Suprapubic skin (tissue), 4 donors: ENCODE results near the gene WLS. TPM values are rescaled to one million over a fixed set of nuclear protein-coding genes. Genes with fewer than 3 reads are reported as not detected.

ENCODE experiments used
- DNase-seq, 2 donors: peaks; one replicate each; pipeline ENCODE4 v3.0.0-alpha.2; 2019; ENCODE audit warnings: low spot score in 2 of 2
- H3K27ac ChIP-seq: fragments of 200-600 bp; sonication (generic); one replicate; pipeline ENCODE4 v1.5.1; 2019
- H3K27me3 ChIP-seq: fragments of 200-600 bp; sonication (generic); one replicate; pipeline ENCODE4 v1.5.1; 2019
- H3K36me3 ChIP-seq: fragments of 200-600 bp; sonication (generic); one replicate; pipeline ENCODE4 v1.5.1; 2019
- H3K4me1 ChIP-seq: fragments of 200-600 bp; sonication (generic); one replicate; pipeline ENCODE4 v1.5.1; 2019
- H3K4me3 ChIP-seq: fragments of 200-600 bp; sonication (generic); one replicate; pipeline ENCODE4 v1.5.1; 2019; ENCODE audit warnings: mild to moderate bottlenecking
- H3K9me3 ChIP-seq: fragments of 200-600 bp; sonication (generic); one replicate; pipeline ENCODE4 v1.5.1; 2019
- EP300 ChIP-seq: sonication (generic); formaldehyde crosslinking; IDR thresholded peaks from one replicate; pipeline ENCODE4 v1.6.1; 2017; ENCODE audit warnings: antibody characterized with exemption
- POLR2A ChIP-seq, 2 donors: fragments of 450-650 bp; IDR thresholded peaks; one replicate each; pipeline ENCODE4 v1.6.1; 2017; ENCODE audit warnings: antibody characterized with exemption in 2 of 2, mild to moderate bottlenecking in 2 of 2, moderate library complexity in 2 of 2
- POLR2AphosphoS5 ChIP-seq, 3 donors: sonication (generic); formaldehyde crosslinking; IDR thresholded peaks; one replicate each; pipeline ENCODE4 v1.6.1; 2017; ENCODE audit warnings: antibody characterized with exemption in 3 of 3
- WGBS: methylation state at CpG from one replicate; pipeline ENCODE4 v1.1.5; 2018; 5-methylcytosine and 5-hydroxymethylcytosine counted together
- total RNA-seq, 4 donors: library from RNA; depleted of rRNA; stranded (reverse); fragments of >200 nt; gene quantifications; one replicate each; pipeline ENCODE4 v1.1.0, GENCODE V29; 2016
- TF ChIP-seq, protein P1 (sequence below), 2 donors: fragments of 200-600 bp in 1 of 2; fragments of 450-650 bp in 1 of 2; sonication (generic) in 1 of 2; IDR thresholded peaks; one replicate each; pipeline ENCODE4 v1.5.1; 2016 to 2019; ENCODE audit warnings: antibody characterized with exemption in 2 of 2, mild to moderate bottlenecking in 1 of 2, moderate library complexity in 1 of 2

The WLS gene
- total RNA-seq, 4 donors from 2014 or later = 62.3 to 75.0 (median 70.0) TPM

DNA sequence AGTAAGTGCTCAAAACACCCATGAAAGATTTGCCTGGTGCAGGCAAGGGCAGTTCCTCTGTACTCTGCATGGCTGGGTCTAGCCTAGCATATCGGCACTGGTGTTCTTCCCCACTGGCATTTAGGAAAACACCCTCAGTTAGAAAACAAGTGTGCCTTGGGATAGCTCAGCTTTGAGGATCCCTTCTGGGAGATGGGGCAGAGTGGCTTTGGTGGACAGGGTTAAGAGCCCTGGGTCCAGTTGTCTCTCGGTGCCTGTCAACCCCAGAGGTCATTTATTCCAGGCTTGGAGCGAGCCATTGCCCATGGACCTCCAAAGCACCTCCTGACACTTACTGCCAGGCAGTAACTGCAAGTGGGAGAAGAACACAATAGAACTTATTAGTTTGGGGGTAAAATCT is 101.1 kb downstream of the WLS start:
- TF ChIP-seq EP300 (no peak), POLR2A (IDR thresholded peaks at IDR 0.05) (no peak), POLR2AphosphoS5 (IDR thresholded peaks at IDR 0.05) (no peak)
- TF ChIP-seq, protein P1, sequence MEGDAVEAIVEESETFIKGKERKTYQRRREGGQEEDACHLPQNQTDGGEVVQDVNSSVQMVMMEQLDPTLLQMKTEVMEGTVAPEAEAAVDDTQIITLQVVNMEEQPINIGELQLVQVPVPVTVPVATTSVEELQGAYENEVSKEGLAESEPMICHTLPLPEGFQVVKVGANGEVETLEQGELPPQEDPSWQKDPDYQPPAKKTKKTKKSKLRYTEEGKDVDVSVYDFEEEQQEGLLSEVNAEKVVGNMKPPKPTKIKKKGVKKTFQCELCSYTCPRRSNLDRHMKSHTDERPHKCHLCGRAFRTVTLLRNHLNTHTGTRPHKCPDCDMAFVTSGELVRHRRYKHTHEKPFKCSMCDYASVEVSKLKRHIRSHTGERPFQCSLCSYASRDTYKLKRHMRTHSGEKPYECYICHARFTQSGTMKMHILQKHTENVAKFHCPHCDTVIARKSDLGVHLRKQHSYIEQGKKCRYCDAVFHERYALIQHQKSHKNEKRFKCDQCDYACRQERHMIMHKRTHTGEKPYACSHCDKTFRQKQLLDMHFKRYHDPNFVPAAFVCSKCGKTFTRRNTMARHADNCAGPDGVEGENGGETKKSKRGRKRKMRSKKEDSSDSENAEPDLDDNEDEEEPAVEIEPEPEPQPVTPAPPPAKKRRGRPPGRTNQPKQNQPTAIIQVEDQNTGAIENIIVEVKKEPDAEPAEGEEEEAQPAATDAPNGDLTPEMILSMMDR (IDR thresholded peaks at IDR 0.05) = no peak
- Histone ChIP-seq H3K27me3 (no peaks in the 10 kb centered on the region), H3K9me3 (no peaks in the 10 kb centered on the region), H3K4me1 (peaks cover 6% of the 10 kb centered on the region), H3K27ac (no peak overlapping the region), H3K36me3 (peaks cover 64% of the 10 kb centered on the region), H3K4me3 (no peak overlapping the region)
- 62% methylated on average over 2 of the region's 3 CpGs for WGBS
- DNase-seq = no peak

DNA sequence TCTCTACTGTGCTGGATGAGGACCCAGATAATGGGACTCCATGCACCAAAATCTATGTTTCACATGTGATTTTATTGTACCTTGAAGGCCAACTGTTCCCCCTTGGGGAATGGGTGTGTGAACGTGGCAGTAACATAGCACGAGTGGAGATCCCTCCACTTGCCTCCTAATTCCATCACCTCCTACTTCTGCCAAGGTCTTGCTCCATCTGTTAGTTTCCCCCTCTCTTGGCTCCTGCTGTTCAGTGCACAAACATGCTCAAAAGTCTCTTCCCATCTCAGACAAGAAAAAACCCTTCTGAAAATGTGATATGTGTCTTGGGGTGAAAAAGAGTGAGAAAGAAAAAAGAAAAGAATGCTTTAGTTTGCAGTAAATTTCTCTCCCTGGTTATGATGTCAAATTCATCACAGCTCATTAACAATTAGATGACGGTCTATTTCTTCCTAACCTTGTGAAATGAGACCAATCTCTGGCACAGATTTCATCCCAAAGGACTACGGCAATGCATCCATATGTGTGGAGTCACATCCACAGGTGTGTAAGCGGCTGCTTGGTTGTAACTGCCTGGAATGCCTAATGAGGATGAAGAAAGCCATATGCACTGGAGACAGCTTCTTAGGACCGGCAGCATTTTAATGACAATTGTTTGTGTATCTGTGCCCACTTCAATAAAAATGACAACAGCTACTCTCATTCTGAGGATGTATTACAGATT is 102.6 kb downstream of the WLS start:
- Histone ChIP-seq H3K9me3 (no peaks in the 10 kb centered on the region), H3K4me3 (no peak overlapping the region), H3K36me3 (peaks cover 61% of the 10 kb centered on the region), H3K27me3 (no peaks in the 10 kb centered on the region), H3K4me1 (peaks cover 6% of the 10 kb centered on the region), H3K27ac (no peak overlapping the region)
- TF ChIP-seq POLR2A (IDR thresholded peaks at IDR 0.05) (no peak), EP300 (no peak), POLR2AphosphoS5 (IDR thresholded peaks at IDR 0.05) (no peak)
- TF ChIP-seq, protein P1 (IDR thresholded peaks at IDR 0.05) = no peak
- WGBS = 66% methylated on average over 6 of the region's 6 CpGs
- DNase-seq = no peak

DNA sequence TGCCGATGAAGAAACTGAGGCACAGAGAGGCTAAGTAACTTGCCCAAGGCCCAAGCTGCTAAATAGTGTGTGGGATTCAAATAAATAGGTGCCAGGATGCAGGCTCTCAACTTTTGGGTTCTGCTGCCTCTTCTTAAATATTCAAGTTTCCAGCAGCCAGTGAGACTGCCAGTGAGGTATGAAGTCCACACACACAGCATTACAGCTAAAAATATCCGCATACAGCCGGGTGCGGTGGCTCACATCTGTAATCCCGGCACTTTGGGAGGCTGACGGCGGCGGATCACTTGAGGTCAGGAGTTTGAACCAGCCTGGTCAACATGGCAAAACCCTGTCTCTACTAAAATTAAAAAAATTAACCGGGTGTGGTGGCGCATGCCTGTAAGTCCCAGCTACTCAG is 103.5 kb downstream of the WLS start:
- Histone ChIP-seq H3K27me3 (no peaks in the 10 kb centered on the region), H3K4me3 (no peak overlapping the region), H3K27ac (no peak overlapping the region), H3K36me3 (peaks cover 61% of the 10 kb centered on the region), H3K9me3 (no peaks in the 10 kb centered on the region), H3K4me1 (peaks cover 6% of the 10 kb centered on the region)
- DNase-seq = no peak
- TF ChIP-seq EP300 (no peak), POLR2AphosphoS5 (IDR thresholded peaks at IDR 0.05) (no peak)
- TF ChIP-seq, protein P1 (IDR thresholded peaks at IDR 0.05) = no peak
- WGBS = 76% methylated on average over 10 of the region's 10 CpGs

DNA sequence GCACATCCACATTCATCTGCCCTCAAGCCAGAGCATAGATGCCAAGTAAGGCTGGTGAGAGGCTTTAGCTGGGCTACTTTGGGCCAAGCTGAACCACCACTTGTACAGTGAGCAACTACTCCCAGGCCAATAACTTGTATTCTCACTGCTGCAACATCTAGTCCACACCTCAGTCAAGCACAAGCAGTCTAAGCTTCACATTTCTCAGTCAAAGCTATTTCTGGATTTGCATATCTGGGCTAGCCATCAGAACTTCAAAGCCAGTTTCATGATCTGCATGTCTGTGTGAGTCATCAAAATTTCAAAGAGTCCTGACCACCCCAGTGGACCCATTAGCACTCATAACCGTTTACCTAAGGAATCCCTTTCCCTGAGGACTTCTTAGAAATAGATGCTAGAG is 104.2 kb downstream of the WLS start:
- H3K4me1 ChIP-seq = peaks cover 6% of the 10 kb centered on the region
- H3K27me3 ChIP-seq = no peaks in the 10 kb centered on the region
- TF ChIP-seq, protein P1 (IDR thresholded peaks at IDR 0.05) = no peak
- no peak for TF ChIP-seq EP300
- no peak for TF ChIP-seq POLR2A (IDR thresholded peaks at IDR 0.05)
- no peak for TF ChIP-seq POLR2AphosphoS5 (IDR thresholded peaks at IDR 0.05)
- no peak overlapping the region for H3K4me3 ChIP-seq
- H3K36me3 ChIP-seq = peaks cover 60% of the 10 kb centered on the region
- WGBS = 50% methylated on average over 1 of the region's 1 CpG
- no peak overlapping the region for H3K27ac ChIP-seq
- no peak for DNase-seq
- no peaks in the 10 kb centered on the region for H3K9me3 ChIP-seq

DNA sequence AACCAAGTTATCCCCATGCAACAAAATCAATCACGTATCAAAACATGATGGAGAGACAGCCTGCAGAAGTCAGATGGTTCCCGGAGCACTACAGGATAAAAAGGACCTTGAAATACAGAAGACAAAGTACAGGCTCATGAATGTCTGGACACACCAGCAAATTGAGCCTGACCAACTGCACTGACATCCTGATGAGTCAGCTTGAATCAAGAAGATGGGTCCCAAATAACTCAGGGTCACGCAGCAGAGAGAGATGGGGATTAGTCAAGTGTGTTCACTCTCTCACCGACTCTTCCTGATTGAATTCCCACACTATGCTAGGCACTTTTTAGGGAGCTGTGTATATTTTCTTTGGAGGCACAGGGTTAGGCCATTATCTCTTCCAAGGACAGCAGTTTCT is 110.8 kb downstream of the WLS start:
- 76% methylated on average over 4 of the region's 4 CpGs for WGBS
- H3K9me3 ChIP-seq = no peaks in the 10 kb centered on the region
- no peak overlapping the region for H3K4me3 ChIP-seq
- TF ChIP-seq, protein P1 (IDR thresholded peaks at IDR 0.05) = no peak
- no peak overlapping the region for H3K27ac ChIP-seq
- DNase-seq = no peak
- peaks cover 5% of the 10 kb centered on the region for H3K4me1 ChIP-seq
- peaks cover 29% of the 10 kb centered on the region for H3K36me3 ChIP-seq
- no peaks in the 10 kb centered on the region for H3K27me3 ChIP-seq
